Inflammatory macrophage treated with lipopolysaccharide for 4 hours (primary cell): Measurements from ENCODE around the gene PPP1R14C.

Experiments
- DNase-seq: peaks from one replicate; pipeline ENCODE4 v3.0.0-alpha.2; 2020

PPP1R14C gene

GRCh38 chr6:150273457-150274309 lies 130.8 kb downstream of the PPP1R14C start:
- DNase-seq: no peak

GRCh38 chr6:150275489-150275888 lies 132.6 kb downstream of the PPP1R14C start:
- no peak for DNase-seq

- no peak for DNase-seq
These were observed 133.5 kb downstream of the PPP1R14C start for GRCh38 chr6:150276168-150276936.

- DNase-seq: no peak
These were observed 134.3 kb downstream of the PPP1R14C start for GRCh38 chr6:150276937-150277742.

- no peak for DNase-seq
These were observed 136.7 kb downstream of the PPP1R14C start for GRCh38 chr6:150279533-150279932.

GRCh38 chr6:150280703-150281102 lies 137.9 kb downstream of the PPP1R14C start:
- DNase-seq: no peak

- no peak for DNase-seq
These were observed 138.9 kb downstream of the PPP1R14C start for GRCh38 chr6:150281767-150282166.

- no peak for DNase-seq
These were observed 140.0 kb downstream of the PPP1R14C start for GRCh38 chr6:150282806-150283205.

GRCh38 chr6:150286460-150286859 lies 143.6 kb downstream of the PPP1R14C start:
- DNase-seq: no peak

GRCh38 chr6:150286912-150287311 lies 144.1 kb downstream of the PPP1R14C start:
- no peak for DNase-seq

GRCh38 chr6:150288456-150288855 lies 145.6 kb downstream of the PPP1R14C start:
- no peak for DNase-seq

- DNase-seq: no peak
These were observed 146.7 kb downstream of the PPP1R14C start for GRCh38 chr6:150289454-150290071.

- no peak for DNase-seq
These were observed 147.6 kb downstream of the PPP1R14C start for GRCh38 chr6:150290429-150290828.

GRCh38 chr6:150291968-150292710 lies 149.3 kb downstream of the PPP1R14C start:
- DNase-seq: no peak

GRCh38 chr6:150293019-150293418 lies 150.2 kb downstream of the PPP1R14C start:
- no peak for DNase-seq

GRCh38 chr6:150293423-150294173 lies 150.8 kb downstream of the PPP1R14C start:
- DNase-seq: peak; percentile 93

- no peak for DNase-seq
These were observed 154.0 kb downstream of the PPP1R14C start for GRCh38 chr6:150296890-150297289.

GRCh38 chr6:150297327-150298029 lies 154.6 kb downstream of the PPP1R14C start:
- peak; percentile 85 for DNase-seq

GRCh38 chr6:150298030-150298380 lies 155.2 kb downstream of the PPP1R14C start:
- peak; percentile 3 for DNase-seq

- DNase-seq: no peak
These were observed 155.8 kb downstream of the PPP1R14C start for GRCh38 chr6:150298676-150299075.
